GM19455 (cell line): Measurements from ENCODE around the gene POLR1C.
"Not testable (repeated sequence)": the region's sequence is repeated elsewhere in the genome, so short reads cannot be mapped to it uniquely, and the experiment has no call there.

Experiments used
- ATAC-seq: cut with Tn5 transposase; IDR thresholded peaks from one replicate; pipeline ENCODE4 v1.9.1; 2021; ENCODE audit not compliant: unreplicated experiment

Gene POLR1C

DNA sequence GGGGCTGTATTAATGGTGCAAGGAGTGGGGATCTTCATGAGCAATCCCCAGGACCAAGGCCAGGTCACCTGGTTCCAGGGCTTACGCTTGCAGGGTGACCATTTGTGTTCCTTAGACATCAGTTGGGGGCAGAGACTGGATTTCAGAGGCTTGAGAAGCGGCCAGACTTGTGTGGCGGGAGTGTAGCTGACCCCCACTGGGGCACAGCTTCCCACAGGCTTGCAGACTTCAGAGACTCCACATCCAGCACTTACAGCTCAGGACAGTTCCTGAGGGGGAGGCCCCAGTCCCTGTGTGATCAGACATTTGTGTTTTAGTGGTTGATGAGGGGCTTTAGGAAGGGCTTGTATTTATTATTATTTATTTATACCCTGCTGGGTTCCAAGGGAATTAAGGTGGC is 24.2 kb upstream of the POLR1C start:
- ATAC-seq: no peak

DNA sequence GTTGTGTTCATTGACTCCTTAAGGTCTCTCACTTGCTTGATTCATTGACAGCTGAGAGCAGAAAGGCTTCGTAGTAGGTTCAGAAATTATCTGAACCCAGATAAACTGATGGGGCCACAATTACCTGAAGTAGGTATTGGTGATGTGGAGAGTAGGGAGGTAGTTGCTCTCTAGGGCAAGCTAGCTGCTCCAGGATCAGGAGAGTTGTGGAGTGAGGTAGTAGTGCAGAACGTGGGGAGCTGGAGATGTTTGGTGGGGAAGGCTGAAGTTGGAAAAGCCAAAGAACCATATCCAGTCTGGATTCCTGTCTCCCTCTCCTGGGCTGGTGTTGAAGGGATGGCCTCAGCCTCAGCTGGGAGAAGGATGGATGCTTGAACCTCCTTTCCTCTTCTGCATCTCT is 23.7 kb upstream of the POLR1C start:
- no peak for ATAC-seq

DNA sequence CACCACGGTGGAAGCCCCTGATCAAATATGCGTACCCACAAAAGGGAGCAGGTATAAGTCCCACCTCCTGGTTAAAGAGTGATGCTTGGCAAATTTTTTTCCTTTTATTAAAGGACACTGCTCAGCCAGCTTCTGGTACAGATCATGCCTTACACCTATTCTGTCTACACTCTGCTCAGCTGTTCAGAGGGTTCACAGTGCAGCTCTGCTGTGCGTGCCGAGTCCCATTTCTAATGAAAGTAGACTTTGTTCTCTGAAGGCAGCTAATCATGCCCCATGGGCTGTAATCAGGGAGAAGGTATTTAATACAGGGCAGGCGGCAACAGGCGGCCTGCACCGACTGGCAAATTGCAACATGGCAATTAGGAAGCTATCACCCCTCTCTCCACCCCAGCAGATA is 23.1 kb upstream of the POLR1C start:
- no peak for ATAC-seq

DNA sequence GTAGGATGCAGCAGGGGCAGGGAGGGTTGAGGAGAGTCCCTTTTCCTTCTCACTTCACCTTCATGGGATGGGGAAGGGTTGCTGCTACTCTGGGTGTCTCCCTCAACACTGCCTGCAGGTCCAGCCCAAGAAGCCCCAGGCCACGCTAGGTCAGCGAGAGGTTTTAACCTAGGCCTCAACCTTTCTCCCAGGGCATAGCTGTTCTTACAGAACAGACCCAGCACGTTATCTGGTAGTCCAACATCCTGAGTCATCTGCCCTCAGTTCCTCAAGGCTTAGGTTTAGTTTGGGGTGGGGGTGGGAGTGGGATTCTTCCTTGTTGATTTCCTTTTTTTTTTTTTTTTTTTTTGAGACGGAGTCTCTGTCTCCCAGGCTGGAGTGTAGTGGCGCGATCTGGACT is 22.6 kb upstream of the POLR1C start:
- no peak for ATAC-seq

DNA sequence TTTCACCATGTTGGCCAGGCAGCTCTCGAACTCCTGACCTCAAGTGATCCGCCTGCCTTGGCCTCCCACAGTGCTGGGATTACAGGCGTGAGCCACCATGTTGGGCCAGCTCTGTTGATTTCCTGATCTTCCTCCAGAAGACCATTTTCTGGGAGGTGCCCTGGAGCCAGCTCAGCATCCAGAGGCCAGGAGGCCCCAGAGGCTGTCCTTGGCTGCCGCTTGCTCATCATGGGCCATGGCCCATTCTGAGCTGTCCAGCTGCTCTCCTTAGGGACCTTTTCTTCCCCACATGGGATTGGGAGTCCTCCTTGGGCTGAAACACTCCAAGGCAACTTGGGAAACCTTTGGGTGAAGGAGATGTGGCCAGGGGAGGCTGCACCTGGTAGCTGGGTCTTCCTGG is 22.1 kb upstream of the POLR1C start:
- no peak for ATAC-seq

DNA sequence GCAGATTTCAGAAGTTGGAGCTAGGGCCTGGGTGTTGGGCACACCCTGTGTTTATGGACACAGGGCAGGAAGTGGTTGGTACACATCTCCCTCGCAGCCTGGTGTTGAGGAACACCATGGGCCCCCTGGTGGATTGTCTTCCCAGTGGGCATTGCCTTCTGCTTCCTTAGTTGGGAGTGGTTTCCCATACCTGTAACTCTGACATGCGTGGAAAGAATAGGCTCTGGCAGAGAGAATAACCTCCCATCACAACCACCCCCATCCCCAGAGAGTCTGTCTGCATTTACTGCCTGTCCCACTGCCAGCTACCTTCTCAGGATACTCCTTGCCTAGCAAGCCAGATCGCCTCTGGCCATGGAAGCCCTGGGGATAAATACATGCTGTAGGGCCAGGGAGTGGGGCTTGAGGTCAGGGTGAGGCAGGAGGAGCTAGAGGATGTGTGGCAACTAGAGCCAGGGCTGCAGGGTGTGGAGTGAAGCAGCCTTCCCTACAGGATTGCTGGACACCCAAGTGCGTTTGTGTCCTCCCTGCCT is 21.4 kb upstream of the POLR1C start:
- no peak for ATAC-seq

DNA sequence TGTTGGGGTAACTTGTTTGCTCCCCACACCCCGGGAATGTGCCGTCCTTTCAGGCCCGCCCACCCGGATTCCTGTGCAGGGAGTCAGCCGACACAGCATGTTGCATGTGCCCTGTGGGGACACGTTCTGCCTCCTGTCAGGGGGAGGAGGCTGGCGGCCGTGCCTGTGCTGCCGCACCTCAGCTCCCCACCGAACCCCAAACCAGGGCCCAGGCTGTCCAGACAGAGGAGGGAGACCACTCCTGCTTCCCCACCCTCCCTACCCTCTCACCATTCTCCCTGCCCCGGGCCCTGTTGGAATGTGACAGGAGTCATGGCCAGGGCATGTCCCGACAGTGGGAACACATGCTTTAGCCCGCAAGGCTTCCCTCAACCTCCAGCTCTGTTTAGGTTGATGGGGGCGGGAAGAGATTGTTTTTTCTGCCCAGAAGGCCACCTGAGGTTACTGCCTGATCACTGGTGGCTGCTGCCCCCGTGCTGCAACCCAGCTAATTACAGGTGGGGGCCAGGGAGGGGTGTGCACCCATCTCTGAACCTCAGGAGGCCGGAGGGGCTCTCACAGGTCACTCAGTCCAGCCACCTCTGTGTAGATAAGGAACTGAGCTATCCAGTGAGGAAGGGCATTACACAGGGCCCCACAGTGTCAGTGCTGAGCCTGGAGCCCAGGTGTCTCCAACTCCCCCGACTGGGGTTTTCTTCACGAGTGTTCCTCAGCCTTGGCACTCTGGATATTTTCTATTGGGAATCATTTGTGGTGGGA is 20.3 kb upstream of the POLR1C start:
- no peak for ATAC-seq

DNA sequence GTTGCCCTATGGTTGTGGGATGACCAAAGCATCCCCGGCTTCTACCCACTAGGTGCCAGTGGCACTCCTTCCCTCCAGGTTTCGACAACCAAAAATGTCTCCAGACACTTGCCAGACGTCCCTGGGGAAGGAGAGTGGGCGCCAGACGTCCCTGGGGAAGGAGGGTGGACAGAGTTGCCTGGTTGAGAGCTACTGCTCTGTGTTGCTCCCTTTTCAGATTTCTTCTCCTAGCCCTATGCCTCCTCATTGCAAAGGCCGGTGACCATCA is 19.8 kb upstream of the POLR1C start:
- ATAC-seq: no peak

DNA sequence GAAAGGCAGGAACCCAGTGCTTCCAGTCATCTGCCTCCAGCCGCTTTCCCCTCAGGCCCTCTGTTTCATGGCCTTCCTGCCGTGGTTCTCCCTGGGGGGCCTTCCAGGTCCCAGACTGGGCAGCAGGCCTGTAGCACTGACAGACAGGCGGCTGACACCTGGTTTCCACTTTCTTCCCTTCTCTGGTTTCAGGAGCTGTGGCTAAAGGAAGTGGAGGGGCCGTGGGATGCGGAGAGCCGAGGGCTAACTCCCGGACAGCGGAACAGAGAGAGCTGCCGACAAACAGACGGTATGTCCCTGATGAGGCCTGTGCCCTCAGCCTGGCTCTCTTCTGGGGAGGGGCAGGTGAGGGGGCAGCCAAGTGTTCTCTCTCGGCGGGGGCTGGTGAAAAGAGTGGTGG is 19.2 kb upstream of the POLR1C start:
- ATAC-seq: no peak

DNA sequence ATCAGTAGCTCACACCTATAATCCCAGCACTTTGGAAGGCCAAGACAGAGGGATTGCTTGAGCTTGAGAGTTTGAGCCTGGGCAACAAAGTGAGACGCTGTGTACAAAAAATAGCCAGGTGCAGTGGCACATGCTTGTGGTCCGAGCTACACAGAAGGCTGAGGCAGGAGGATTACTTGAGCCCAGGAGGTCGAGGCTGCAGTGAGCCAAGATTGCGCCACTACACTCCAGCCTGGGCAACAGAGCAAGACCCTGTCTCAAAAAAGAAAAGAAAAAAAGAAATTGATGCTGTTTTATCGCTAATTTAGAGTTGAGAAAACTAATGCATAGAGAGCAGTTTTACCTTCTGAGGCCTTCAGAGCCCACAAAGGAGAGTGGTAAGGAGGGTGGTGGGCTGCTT is 18.6 kb upstream of the POLR1C start:
- ATAC-seq: not testable (repeated sequence)

DNA sequence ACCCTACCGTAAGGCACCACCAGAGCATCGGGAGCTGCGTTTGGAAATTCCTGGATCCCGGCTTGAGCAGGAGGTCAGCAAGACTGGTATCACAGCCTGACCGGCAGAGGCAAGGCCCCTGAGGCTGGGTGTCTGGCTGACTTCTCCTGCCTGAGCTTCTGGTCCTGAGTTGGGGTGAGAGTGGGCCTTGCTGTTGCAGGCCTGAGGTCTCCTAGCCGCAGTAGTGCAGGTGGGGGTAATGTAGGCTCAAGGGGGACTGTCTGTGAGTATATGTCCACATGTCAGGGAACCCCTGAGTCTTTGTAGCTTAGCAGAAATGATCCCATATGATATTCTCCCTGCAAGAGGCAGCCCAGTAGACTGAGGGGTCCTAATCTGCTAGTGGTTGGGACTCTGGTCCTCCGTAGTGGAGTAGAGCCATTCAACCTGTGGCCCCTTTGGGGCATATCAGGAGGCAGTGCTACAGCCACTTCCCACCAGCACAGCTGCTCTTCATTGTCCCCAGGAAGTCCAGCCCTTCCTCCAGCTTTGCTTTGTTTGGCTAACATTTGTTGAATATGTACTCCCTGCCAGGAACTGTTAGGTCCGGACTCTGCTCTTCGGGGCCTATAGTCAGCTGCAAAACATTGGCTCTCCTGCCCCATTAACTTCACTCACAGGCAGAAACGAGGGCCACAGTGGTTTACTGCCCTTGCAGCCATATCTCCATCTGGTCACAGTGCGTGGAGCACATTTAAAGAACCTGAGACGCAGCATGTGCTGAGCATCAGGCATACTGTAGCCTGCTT is 17.7 kb upstream of the POLR1C start:
- no peak for ATAC-seq

DNA sequence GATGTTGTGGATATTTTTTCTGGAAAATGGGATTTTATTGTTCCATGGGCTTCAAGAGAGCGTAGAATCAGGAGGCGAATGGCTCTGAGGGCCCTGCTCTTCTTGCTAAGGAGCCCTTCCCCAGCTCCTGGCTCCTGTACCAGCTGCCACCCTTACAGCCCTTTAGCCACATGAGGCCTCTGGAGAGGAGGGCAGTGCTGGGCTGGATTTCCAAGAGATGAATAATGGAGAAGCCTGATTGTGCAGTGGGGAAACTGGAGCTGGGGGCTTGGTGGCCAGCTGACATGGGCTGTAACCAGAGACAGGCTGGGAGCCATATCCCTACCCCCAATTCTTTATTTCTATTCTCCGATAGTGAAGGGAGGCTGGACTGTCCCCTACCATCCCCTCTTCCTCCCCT is 16.0 kb upstream of the POLR1C start:
- ATAC-seq: no peak

DNA sequence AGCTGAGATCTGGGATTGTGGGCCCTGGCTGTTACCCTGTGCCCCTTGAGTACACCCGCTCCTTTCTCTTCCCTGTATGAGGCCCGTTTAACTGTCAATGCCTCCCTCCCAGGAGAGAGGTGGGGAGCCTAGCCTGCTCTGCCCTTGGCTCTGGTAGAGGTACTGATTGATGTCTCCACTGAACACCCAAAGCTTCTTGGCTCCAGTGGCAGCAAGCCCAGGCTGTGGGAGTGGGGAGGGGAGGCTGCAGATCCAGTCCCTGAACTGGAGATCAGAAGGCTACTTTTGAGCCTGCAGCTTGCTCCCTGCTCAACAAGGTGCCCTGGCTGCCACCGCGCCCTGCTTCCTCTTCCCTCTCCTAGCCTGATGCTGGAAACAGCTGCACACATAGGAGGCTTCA is 14.2 kb upstream of the POLR1C start:
- no peak for ATAC-seq

DNA sequence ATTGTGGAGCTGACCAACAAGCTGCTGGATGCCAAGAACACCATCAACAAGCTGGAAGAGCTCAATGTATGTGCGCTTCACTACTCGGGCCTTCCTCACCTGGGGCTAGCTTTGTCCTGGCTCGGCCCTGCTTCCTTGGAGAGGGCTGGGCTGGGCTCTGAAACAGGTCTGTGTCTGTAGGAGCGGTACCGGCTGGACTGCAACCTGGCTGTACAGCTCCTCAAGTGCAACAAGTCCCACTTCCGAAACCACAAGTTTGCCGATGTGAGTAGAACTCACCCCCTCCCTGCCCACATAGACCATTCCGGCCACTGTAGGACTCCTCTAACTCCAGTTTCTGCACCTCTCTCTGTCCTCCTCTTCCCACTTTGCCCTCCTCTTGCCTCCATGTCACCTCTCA is 13.4 kb upstream of the POLR1C start:
- ATAC-seq: no peak

DNA sequence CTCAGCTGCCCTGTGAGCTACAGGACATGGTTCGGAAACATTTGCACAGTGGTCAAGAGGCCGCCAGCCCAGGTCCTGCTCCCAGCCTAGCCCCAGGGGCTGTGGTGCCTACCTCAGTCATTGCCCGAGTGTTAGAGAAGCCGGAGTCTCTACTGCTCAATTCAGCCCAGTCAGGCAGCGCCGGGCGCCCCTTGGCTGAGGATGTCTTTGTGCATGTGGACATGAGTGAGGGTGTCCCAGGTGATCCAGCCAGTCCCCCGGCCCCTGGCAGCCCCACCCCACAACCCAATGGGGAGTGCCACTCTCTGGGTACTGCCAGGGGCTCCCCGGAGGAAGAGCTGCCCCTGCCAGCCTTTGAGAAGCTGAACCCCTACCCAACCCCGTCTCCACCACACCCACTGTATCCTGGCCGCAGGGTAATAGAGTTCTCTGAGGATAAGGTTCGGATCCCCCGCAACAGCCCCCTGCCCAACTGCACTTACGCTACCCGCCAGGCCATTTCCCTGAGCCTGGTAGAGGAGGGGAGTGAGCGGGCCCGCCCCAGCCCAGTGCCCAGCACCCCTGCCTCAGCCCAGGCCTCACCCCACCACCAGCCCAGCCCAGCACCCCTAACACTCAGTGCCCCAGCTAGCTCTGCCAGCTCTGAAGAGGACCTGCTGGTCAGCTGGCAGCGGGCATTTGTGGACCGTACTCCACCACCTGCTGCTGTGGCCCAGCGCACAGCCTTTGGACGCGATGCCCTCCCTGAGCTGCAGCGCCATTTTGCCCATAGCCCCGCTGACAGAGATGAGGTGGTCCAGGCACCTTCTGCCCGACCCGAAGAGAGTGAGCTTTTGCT is 11.9 kb upstream of the POLR1C start:
- ATAC-seq: no peak

DNA sequence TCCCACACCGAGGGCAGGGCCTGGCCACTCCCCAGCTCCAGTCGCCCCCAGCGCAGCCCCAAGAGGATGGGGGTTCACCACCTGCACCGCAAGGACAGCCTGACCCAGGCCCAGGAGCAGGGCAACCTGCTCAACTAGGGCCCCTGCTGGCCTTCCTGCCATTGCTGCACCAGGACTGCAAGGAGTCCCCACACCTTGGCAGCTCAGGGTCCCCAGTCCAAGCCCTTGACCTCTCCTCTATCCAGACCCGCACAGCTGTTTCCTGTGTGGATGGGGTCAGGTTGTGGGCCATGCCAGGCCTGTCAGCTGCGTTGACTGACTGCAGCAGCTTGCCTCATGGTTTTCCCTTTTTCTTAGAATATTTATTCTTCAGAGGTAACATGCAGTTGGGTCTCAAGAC is 11.2 kb upstream of the POLR1C start:
- ATAC-seq: no peak

DNA sequence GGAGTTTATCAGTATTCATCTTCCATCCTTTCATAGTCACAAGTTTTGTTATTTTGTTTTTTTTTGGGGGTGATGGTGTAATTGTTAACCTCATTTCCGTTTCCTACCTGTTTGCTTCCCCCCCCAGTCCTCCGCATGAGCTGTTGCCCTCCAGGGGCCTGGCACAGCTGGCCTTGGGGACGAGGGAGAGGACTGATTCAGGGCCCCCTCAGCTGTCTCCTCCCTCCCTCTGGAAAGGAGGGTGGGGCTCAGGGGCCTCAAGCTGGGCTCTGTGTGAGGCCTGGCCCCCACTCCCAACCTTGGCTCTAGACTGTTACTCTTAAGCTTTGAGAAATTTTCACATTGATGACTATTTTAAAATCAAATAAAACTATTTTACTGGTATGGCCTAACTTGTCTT is 10.7 kb upstream of the POLR1C start:
- ATAC-seq: no peak

DNA sequence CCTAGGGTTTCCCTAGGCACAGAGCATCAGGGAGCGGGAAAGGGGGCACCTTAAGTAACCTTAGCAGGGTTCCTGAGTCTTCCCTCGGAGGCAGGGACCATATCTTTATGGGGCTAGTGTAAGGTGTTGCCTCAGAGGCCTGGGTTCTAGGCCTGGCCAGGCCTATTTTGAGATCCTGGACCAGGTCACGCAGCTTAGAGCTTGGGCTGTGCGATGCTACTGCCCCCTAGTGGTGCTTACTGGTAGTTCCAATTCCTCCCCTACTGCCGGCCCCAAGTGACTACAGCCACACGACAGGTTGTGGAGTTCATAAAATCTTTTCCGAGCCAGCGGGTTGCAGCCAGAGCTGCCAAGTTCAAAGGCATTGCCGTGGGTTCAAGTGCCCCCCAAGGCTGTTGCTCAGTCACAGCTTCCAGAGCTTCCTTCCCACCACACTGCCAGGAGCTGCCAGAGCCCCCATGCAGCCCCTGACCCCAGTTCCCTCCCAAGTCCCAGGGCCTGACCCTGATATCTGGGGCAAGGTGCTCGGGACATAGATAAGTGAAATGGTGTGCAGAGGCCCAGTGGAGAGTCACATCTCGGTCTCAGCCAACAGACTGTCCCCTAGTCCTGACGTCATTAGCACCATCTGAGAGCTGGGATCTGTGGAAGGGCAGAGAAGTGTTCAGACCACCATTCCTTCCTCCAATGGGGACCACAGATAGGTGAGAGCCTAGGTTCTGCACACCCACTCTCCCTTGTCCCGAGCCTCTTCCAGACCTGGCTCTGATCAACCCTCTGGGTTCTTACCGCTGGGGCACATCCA is 10.0 kb upstream of the POLR1C start:
- ATAC-seq: peak; percentile 57

DNA sequence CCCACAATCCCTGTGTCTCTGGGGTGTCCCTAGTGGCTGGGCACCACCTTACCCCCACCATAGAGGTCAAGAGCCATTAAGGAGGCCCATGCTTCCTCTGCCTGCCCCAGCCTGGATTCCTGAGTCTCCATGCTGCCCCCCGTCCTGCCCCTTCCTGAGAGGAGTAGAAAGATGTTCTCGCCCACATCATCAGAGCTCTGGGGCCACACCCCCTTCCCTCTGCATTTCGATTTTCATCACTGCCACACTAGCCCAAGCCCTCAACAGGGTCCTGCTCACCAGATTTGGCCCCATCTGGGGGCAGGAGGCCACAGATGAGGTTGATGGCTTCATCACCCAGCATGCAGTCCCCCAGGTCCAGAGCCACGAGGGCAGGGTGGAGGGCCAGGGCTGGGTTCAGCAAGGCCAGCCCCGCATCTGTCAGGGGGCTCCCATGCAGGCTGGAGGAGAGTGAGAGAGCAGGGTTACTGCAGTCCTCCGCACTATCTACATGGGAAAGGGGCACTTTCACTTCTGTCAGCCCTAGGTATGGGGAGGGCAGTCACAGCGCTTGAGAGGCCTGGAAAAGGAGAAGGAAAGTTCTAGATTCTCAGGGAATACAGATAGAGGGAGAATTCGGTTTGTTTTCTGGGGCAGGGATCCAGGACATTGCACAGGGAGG is 8.3 kb upstream of the POLR1C start:
- no peak for ATAC-seq
